Measurements from ENCODE around the gene ABLIM2. TPM values are rescaled to one million over a fixed set of nuclear protein-coding genes. Genes with fewer than 3 reads are reported as not detected.

The ABLIM2 gene
- total and polyA plus RNA-seq, 10 of the 15 experiments (the other 5 are each of a cell fraction or from before 2014, with no cell fraction given), result 0.03 to 0.15 (median 0.05) TPM; not detected in 7

- no peak for TF ChIP-seq NKRF (conservative IDR thresholded peaks at IDR 0.05)
- no peak for TF ChIP-seq ATF3 (IDR thresholded peaks at IDR 0.05; ENCODE audit: borderline replicate concordance, extremely low read depth, low read depth, low read length)
Observed at GRCh38 chr4:8188085-8188484, 29.5 kb upstream of the ABLIM2 start (continued).

GRCh38 chr4:8185930-8186329 is 27.3 kb upstream of the ABLIM2 start:
- TF ChIP-seq EP300 (IDR thresholded peaks at IDR 0.05; ENCODE audit: borderline replicate concordance in 1 of 2, control insufficient read depth in 1 of 2, low read depth in 2 of 2, low read length in 2 of 2) (no peak), RFX5 (IDR thresholded peaks at IDR 0.05; ENCODE audit: low read depth, low read length) (no peak), CHD4 (IDR thresholded peaks at IDR 0.05) (no peak), CREM (IDR thresholded peaks at IDR 0.05; ENCODE audit: low read depth) (no peak), EED (IDR thresholded peaks at IDR 0.05; ENCODE audit: low read depth) (no peak), MYC (IDR thresholded peaks at IDR 0.05; ENCODE audit: insufficient read depth, insufficient read length, insufficient replicate concordance, low read length, severe bottlenecking) (no peak), NBN (IDR thresholded peaks at IDR 0.05) (no peak), MEF2B (IDR thresholded peaks at IDR 0.05; ENCODE audit: partially characterized antibody, poor library complexity, severe bottlenecking) (no peak), CEBPZ (IDR thresholded peaks at IDR 0.05; ENCODE audit: low read depth, low read length) (no peak), CREB1 (IDR thresholded peaks at IDR 0.05; ENCODE audit: low read depth) (no peak)
- FAIRE-seq, result no peak
- no peaks in the 10 kb centered on the region for H3K36me3 ChIP-seq (ENCODE audit: control insufficient read depth in 2 of 2, insufficient read depth in 2 of 2, low read length in 1 of 2)
- no peak for ATAC-seq
- H3K4me1 ChIP-seq (ENCODE audit: control insufficient read depth, insufficient read depth, low read length), result peaks cover 2% of the 10 kb centered on the region
- no TSS peak for BruUV-seq (replicated peaks)
- H3K4me3 ChIP-seq, result no peak overlapping the region
- H3K9me3 ChIP-seq (replicated peaks; ENCODE audit: control insufficient read depth, insufficient read depth, low read length), result no peaks in the 10 kb centered on the region
- ChIA-PET SMC1A (ENCODE audit: uncharacterized antibody, unreplicated experiment) (interaction anchor here (1.3 kb wide), 1 partner anchor 16 kb away, joined by 3 read pairs; no protein-coding TSS in a partner anchor), POLR2A (no interaction called here), CTCF (interaction anchor here (0.9 to 1.5 kb wide), 2 partner anchors 9 to 13 kb away, joined by 4 to 9 read pairs; no protein-coding TSS in a partner anchor), RAD21 (ENCODE audit: unreplicated experiment) (interaction anchor here (1.1 kb wide), 1 partner anchor 44 kb away, joined by 4 read pairs; no protein-coding TSS in a partner anchor)
- H3K9ac ChIP-seq (ENCODE audit: control insufficient read depth, insufficient read depth, low read length), result no peak overlapping the region
- no peaks in the 10 kb centered on the region for H4K20me1 ChIP-seq (ENCODE audit: control insufficient read depth, insufficient read depth)
- no peaks in the 10 kb centered on the region for H3K27me3 ChIP-seq (replicated peaks in 1 of 2; ENCODE audit: control insufficient read depth in 2 of 2, insufficient read depth in 2 of 2, low read length in 1 of 2)
- 85% methylated on average over 9 of the region's 9 CpGs for WGBS (ENCODE audit: insufficient coverage, insufficient replicate concordance, low lambda C conversion rate, missing lambda C conversion rate)
- DNase-seq (ENCODE audit: low read depth, low spot score), result no peak
- H2AFZ ChIP-seq (ENCODE audit: control insufficient read depth, low read depth, low read length), result no peak overlapping the region
- H3K4me2 ChIP-seq (ENCODE audit: control insufficient read depth, insufficient read depth), result no peak overlapping the region
- intact Hi-C loops (cut with micrococcal nuclease; ENCODE audit: unreplicated experiment) (no loop called here), in situ Hi-C loops (cut with MboI) (no loop called here)
- H3K27ac ChIP-seq (ENCODE audit: control insufficient read depth, insufficient read depth), result no peak overlapping the region
- H3K79me2 ChIP-seq (ENCODE audit: control insufficient read depth, insufficient read depth, low read length), result no peaks in the 10 kb centered on the region
